Spleen (tissue), 11 donors: Measurements from ENCODE around the gene RESP18. TPM values are rescaled to one million over a fixed set of nuclear protein-coding genes. Genes with fewer than 3 reads are reported as not detected.

Experiments
- DNase-seq: peaks from one replicate; pipeline ENCODE4 v3.0.0-alpha.2; 2020
- H3K27ac ChIP-seq, 8 donors: fragments of 200-600 bp; sonication (generic) in 7 of 8; 1 replicate in 4 of 8; 2 replicates in 4 of 8; pipeline versions ENCODE4 v1.5.0 to v1.8.0; 2016 to 2021; ENCODE audit warnings: inconsistent platforms in 4 of 8, mild to moderate bottlenecking in 4 of 8, moderate library complexity in 1 of 8
- H3K27me3 ChIP-seq, 7 donors: fragments of 200-600 bp; sonication (generic) in 6 of 7; replicated peaks in 1 of 7; 1 replicate in 4 of 7; 2 replicates in 3 of 7; pipeline versions ENCODE4 v1.5.0 to v1.8.0; 2016 to 2021; ENCODE audit warnings: inconsistent platforms in 3 of 7, mild to moderate bottlenecking in 1 of 7
- H3K36me3 ChIP-seq, 6 donors: fragments of 200-600 bp; sonication (generic) in 5 of 6; 1 replicate in 4 of 6; 2 replicates in 2 of 6; pipeline versions ENCODE4 v1.5.0 to v1.8.0; 2016 to 2021; ENCODE audit warnings: inconsistent platforms in 2 of 6
- H3K4me1 ChIP-seq, 6 donors: fragments of 200-600 bp; sonication (generic) in 5 of 6; 1 replicate in 3 of 6; 2 replicates in 3 of 6; pipeline versions ENCODE4 v1.5.0 to v1.8.0; 2016 to 2021; ENCODE audit warnings: inconsistent platforms in 3 of 6
- H3K4me3 ChIP-seq, 8 donors: fragments of 200-600 bp; sonication (generic) in 7 of 8; 1 replicate in 4 of 8; 2 replicates in 4 of 8; pipeline versions ENCODE4 v1.5.0 to v1.8.0; 2016 to 2021; ENCODE audit warnings: inconsistent platforms in 4 of 8, mild to moderate bottlenecking in 4 of 8, moderate library complexity in 2 of 8
- H3K9me3 ChIP-seq, 8 donors: fragments of 200-600 bp; sonication (generic) in 7 of 8; 1 replicate in 4 of 8; 2 replicates in 4 of 8; pipeline versions ENCODE4 v1.5.0 to v1.8.0; 2016 to 2021; ENCODE audit warnings: inconsistent platforms in 4 of 8
- POLR2A ChIP-seq, 3 donors: fragments of 450-650 bp; IDR thresholded peaks; one replicate each; pipeline ENCODE4 v1.5.1; 2017; ENCODE audit warnings: antibody characterized with exemption in 3 of 3, mild to moderate bottlenecking in 1 of 3
- POLR2AphosphoS5 ChIP-seq, 3 donors: sonication (generic); formaldehyde crosslinking; IDR thresholded peaks; one replicate each; pipeline ENCODE4 v1.5.1; 2017; ENCODE audit warnings: antibody characterized with exemption in 3 of 3
- WGBS, 5 donors: extraction: QIAGEN DNeasy Blood & Tissue Kit in 3 of 5; methylation state at CpG; one replicate each; pipeline versions ENCODE4 v1.1.5 to v1.1.7; 2013 to 2018; 5-methylcytosine and 5-hydroxymethylcytosine counted together
- intact Hi-C: fragments of 100-400 bp; cut with DNase I; formaldehyde crosslinking; loops from one replicate; pipeline ENCODE4 v1.15.0; 2023; ENCODE audit warnings: low total_unique reads
- polyA plus RNA-seq, 3 donors: library from polyadenylated mRNA; stranded (reverse); fragments of 200-250 nt; gene quantifications; one replicate each; pipeline ENCODE4 v1.2.1, GENCODE V29; 2013
- total RNA-seq, 7 donors: library from RNA; depleted of rRNA in 3 of 7; stranded (reverse); fragments of >200 nt in 3 of 7; fragmentation: NEBNext Ultra II Directional in 4 of 7; extraction: Animal tissue kit (Norgen Biotek cat#: 25700) in 4 of 7; gene quantifications; one replicate each; pipeline versions ENCODE4 v1.1.0 to v1.2.1, GENCODE V29; 2016 to 2021
- TF ChIP-seq, protein P1 (sequence below), 11 experiments: fragments of 200-600 bp in 7 of 11; fragments of 450-650 bp in 4 of 11; sonication (generic) in 4 of 11; IDR thresholded peaks in 8 of 11; conservative IDR thresholded peaks in 3 of 11; 1 replicate in 7 of 11; 2 replicates in 4 of 11; pipeline versions ENCODE4 v1.4.0 to v1.8.0; 2016 to 2021; ENCODE audit warnings: antibody characterized with exemption in 11 of 11, inconsistent platforms in 4 of 11, mild to moderate bottlenecking in 1 of 11
- donor health status: healthy with polysubstance abuse.
- donor health status: DM: no; HTN: no; CAD: no; lungs with moderate emphysema.
- donor health status: DM: no; HTN: no; CAD: no.
- donor health status: Bipolar disorder and iron deficiency.
- donor health status: healthy.
- donor health status: DM: no; HTN: no; CAD: no.
- donor health status: DM: yes; HTN: yes; CAD: no.

Gene RESP18
- total and polyA plus RNA-seq, 10 donors = 0.83 TPM; not detected in 9

DNA sequence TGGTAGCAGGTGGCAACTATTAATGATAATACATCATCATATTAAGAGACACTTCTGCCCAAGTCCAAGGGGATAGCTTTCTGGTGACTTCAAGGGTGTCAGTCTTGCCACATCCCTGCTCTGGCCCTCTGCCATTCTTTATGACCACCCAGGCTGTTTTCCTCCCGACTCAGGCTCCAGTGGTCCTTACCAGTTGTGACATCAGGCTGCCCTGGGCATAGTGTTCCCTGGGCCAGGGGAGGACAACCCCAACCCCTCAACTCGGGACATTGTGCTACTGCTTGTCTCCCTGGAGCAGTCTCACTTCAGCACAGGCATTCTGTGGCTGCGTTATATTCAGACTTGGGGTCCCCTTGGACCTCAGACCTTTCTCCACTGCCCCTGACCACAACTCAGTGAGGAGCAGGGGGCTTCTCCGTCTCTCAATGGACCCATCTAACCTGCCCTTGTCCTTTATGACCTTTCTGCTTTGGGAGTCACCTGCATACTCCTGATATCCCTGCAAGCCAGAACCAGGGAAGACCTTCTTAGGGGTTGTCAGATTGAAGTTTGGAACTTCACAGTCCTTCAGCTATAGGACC lies 40.5 kb downstream of the RESP18 start:
- Histone ChIP-seq H3K27ac (no peak overlapping the region), H3K9me3 (no peaks in the 10 kb centered on the region), H3K4me1 (peaks cover 0 to 21% (median 15%) of the 10 kb centered on the region in 6 donors), H3K4me3 (no peak overlapping the region), H3K27me3 (peaks cover 0 to 4% (median 0%) of the 10 kb centered on the region in 7 donors), H3K36me3 (no peaks in the 10 kb centered on the region)
- no peak for DNase-seq
- intact Hi-C loops = loop anchor here (5.0 kb wide), 1 partner anchor 130 kb away; the partner anchor contains the start of gene NHEJ1
- WGBS, 5 donors = 69 to 85% (median 77%) methylated on average over 4 of the region's 4 CpGs
- no peak for TF ChIP-seq POLR2AphosphoS5 (IDR thresholded peaks at IDR 0.05)
- TF ChIP-seq, protein P1, sequence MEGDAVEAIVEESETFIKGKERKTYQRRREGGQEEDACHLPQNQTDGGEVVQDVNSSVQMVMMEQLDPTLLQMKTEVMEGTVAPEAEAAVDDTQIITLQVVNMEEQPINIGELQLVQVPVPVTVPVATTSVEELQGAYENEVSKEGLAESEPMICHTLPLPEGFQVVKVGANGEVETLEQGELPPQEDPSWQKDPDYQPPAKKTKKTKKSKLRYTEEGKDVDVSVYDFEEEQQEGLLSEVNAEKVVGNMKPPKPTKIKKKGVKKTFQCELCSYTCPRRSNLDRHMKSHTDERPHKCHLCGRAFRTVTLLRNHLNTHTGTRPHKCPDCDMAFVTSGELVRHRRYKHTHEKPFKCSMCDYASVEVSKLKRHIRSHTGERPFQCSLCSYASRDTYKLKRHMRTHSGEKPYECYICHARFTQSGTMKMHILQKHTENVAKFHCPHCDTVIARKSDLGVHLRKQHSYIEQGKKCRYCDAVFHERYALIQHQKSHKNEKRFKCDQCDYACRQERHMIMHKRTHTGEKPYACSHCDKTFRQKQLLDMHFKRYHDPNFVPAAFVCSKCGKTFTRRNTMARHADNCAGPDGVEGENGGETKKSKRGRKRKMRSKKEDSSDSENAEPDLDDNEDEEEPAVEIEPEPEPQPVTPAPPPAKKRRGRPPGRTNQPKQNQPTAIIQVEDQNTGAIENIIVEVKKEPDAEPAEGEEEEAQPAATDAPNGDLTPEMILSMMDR (IDR thresholded peaks at IDR 0.05 in 8 of 11, conservative IDR thresholded peaks at IDR 0.05 in 3 of 11) = no peak
- TF ChIP-seq POLR2A (IDR thresholded peaks at IDR 0.05) = no peak

DNA sequence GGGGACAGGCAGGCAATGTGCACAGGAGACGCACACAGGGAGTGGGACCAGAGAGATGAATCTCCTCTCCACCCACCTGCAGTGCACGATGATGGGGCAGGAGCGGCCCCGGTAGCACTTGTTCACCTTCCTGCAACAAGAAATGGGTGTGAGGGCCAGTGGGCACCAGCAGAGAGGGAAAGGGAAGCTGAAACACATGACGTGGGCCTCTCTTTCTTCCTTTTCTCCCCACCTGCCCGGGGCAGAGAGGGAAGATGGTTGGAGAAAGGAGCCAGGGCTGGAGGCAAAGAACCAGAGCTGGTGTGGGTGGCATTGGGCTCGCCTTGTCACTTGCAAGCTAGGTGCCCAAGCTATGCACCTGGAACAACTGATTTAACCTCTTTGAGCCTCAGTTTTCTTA lies 41.1 kb downstream of the RESP18 start:
- no peak for DNase-seq
- intact Hi-C loops = loop anchor here (5.0 kb wide), 1 partner anchor 129 kb away; the partner anchor contains the start of gene NHEJ1
- Histone ChIP-seq H3K27me3 (no peaks in the 10 kb centered on the region), H3K36me3 (peaks cover 0 to 6% (median 1%) of the 10 kb centered on the region in 6 donors), H3K4me1 (peaks cover 0 to 27% (median 18%) of the 10 kb centered on the region in 6 donors), H3K4me3 (no peak overlapping the region), H3K27ac (no peak overlapping the region), H3K9me3 (no peaks in the 10 kb centered on the region)
- TF ChIP-seq, protein P1 (IDR thresholded peaks at IDR 0.05 in 8 of 11, conservative IDR thresholded peaks at IDR 0.05 in 3 of 11) = no peak
- TF ChIP-seq POLR2AphosphoS5 (IDR thresholded peaks at IDR 0.05) = no peak
- WGBS, 5 donors = 65 to 83% (median 79%) methylated on average over 7 of the region's 7 CpGs

DNA sequence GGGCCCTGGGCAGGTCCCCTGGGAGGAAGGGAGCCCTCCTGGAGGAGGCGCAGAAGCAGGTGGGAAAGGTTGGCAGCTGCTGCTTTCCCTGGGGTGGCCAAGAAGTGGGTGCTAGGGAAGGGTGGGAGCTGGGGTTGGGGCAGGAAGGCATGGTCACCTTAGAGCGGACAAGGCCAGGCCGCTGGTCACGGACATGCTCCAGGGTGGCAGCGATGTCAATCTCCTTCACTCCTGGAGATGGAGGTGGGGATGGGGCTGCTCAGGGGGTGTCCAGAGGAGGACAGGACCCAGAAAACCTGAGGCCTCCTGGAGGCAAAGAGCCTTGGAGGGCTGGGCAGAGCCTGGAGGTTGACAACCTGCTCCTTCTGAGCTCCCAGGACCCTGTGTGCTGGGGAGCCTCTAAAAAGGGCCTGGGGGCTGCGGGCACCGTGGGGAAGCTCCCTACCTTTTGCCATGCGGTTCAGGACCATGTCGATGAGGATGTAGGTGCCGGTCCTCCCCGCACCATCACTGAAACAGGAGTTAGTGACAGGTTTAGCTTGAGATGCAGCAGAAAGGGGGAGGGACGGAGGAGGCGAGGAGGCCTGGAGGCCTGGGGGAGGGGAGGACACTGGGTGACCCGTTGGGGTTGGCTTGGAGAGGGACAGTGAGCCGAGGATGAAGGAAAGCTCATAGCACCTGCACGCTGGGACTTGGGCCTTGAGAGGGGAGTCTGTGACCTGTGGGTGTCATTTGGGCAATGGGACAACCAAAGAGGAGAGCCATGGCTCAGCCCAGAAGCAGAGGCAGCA lies 42.0 kb downstream of the RESP18 start:
- Histone ChIP-seq H3K4me3 (no peak overlapping the region), H3K27ac (peak overlapping the region in 1 of 8 donors; percentile 60), H3K36me3 (peaks cover 0 to 14% (median 6%) of the 10 kb centered on the region in 6 donors), H3K9me3 (no peaks in the 10 kb centered on the region), H3K4me1 (peaks cover 0 to 35% (median 21%) of the 10 kb centered on the region in 6 donors), H3K27me3 (no peaks in the 10 kb centered on the region)
- no peak for DNase-seq
- intact Hi-C loops = loop anchor here (5.0 kb wide), 1 partner anchor 128 kb away; the partner anchor contains the start of gene NHEJ1
- 85 to 89% (median 86%) methylated on average over 16 of the region's 16 CpGs for WGBS, 5 donors
- TF ChIP-seq, protein P1 (IDR thresholded peaks at IDR 0.05 in 8 of 11, conservative IDR thresholded peaks at IDR 0.05 in 3 of 11) = no peak
- TF ChIP-seq POLR2AphosphoS5 (IDR thresholded peaks at IDR 0.05) = no peak
- TF ChIP-seq POLR2A (IDR thresholded peaks at IDR 0.05) = no peak
